ENCODE measurements around the gene ACTR3. TPM values are rescaled to one million over a fixed set of nuclear protein-coding genes. Genes with fewer than 3 reads are reported as not detected.

Gene ACTR3
- total RNA-seq = 107 and 384 TPM in 2 replicates

GRCh38 chr2:113889471-113890252, at the start of gene ACTR3:
ACTR3 (plus strand) TSS chr2:113890089; CDS start chr2:113890280, 191 bp downstream.

Other genes with a start within 250 kb of the ACTR3 start
- gene SLC35F5, start 133.4 kb upstream of the ACTR3 start, total RNA-seq = 92.4 and 127 TPM in 2 replicates

Data from bladder microvascular endothelial cell (primary cell).